Testis (tissue), 2 donors: ENCODE results near the gene WSB2.

Experiments
- POLR2A ChIP-seq: fragments of 450-650 bp; IDR thresholded peaks from one replicate; pipeline ENCODE4 v1.6.1; 2017; ENCODE audit warnings: antibody characterized with exemption, mild to moderate bottlenecking, moderate library complexity
- TF ChIP-seq, protein P1 (sequence below), 3 experiments: fragments of 450-650 bp in 2 of 3; fragments of 200-600 bp in 1 of 3; sonication (generic) in 1 of 3; IDR thresholded peaks; one replicate each; pipeline ENCODE4 v1.5.1; 2016 to 2019; ENCODE audit warnings: antibody characterized with exemption in 3 of 3, mild to moderate bottlenecking in 2 of 3, moderate library complexity in 1 of 3

DNA sequence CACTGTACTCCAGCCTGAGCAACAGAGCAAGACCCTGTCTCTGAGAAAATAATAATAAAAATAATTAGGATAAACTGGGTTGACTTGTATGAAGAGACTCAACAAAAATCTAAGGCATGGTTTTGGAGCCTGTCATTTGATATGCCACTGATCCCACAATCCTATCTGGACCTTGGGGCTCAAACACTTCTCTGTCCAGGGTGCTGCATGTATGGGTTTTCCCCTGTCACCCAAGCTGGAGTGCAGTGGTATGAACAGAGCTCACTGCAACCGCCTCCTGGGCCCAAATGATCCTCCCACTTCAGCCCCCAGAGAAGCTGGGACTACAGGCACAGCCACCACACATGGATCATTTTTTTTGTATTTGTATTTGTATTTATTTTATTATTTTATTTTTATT is 48.1 kb upstream of the WSB2 start:
- TF ChIP-seq, protein P1, sequence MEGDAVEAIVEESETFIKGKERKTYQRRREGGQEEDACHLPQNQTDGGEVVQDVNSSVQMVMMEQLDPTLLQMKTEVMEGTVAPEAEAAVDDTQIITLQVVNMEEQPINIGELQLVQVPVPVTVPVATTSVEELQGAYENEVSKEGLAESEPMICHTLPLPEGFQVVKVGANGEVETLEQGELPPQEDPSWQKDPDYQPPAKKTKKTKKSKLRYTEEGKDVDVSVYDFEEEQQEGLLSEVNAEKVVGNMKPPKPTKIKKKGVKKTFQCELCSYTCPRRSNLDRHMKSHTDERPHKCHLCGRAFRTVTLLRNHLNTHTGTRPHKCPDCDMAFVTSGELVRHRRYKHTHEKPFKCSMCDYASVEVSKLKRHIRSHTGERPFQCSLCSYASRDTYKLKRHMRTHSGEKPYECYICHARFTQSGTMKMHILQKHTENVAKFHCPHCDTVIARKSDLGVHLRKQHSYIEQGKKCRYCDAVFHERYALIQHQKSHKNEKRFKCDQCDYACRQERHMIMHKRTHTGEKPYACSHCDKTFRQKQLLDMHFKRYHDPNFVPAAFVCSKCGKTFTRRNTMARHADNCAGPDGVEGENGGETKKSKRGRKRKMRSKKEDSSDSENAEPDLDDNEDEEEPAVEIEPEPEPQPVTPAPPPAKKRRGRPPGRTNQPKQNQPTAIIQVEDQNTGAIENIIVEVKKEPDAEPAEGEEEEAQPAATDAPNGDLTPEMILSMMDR (IDR thresholded peaks at IDR 0.05) = no peak
- TF ChIP-seq POLR2A = no peak
